HUES6 (cell line): ENCODE results near the gene GPR78.

Experiments
- H3K27ac ChIP-seq: 2 replicates; pipeline ENCODE4 v1.7.0; 2013; ENCODE audit warnings: low read depth, mild to moderate bottlenecking, low read length, inconsistent platforms
- H3K27me3 ChIP-seq: 2 replicates; pipeline ENCODE4 v1.6.1; 2013; ENCODE audit warnings: low read length; ENCODE audit not compliant: control insufficient read depth, insufficient read depth
- H3K36me3 ChIP-seq: 2 replicates; pipeline ENCODE4 v1.6.1; 2013; ENCODE audit warnings: low read length; ENCODE audit not compliant: control insufficient read depth, insufficient read depth
- H3K4me1 ChIP-seq: 2 replicates; pipeline ENCODE4 v1.6.1; 2013; ENCODE audit warnings: low read length; ENCODE audit not compliant: control insufficient read depth, insufficient read depth
- H3K4me3 ChIP-seq: 2 replicates; pipeline ENCODE4 v1.5.1; 2013; ENCODE audit warnings: low read depth, low read length
- H3K9ac ChIP-seq: one replicate; pipeline ENCODE4 v1.6.1; 2013; ENCODE audit warnings: mild to moderate bottlenecking, low read length
- H3K9me3 ChIP-seq: 2 replicates; pipeline ENCODE4 v1.6.1; 2013; ENCODE audit warnings: low read depth, low read length; ENCODE audit not compliant: control insufficient read depth, insufficient read depth

The GPR78 gene

GRCh38 chr4:8580321-8581093 is at the start of gene GPR78:
Gene GPR78, plus strand, starts transcription at chr4:8580392. Its CDS starts 591 bp downstream, at chr4:8580983.
- H3K27ac ChIP-seq: no peak within 1 kb of the TSS
- peaks cover 90% of the 10 kb centered on the region for H3K27me3 ChIP-seq
- H3K9ac ChIP-seq: no peak within 1 kb of the TSS
- H3K9me3 ChIP-seq: no peaks in the 10 kb centered on the region
- H3K4me1 ChIP-seq: peaks cover 21% of the 10 kb centered on the region
- no peaks in the 10 kb centered on the region for H3K36me3 ChIP-seq
- peak within 1 kb of the TSS; percentile 51 for H3K4me3 ChIP-seq

GRCh38 chr4:8532245-8532781 is 47.9 kb upstream of the GPR78 start:
- Histone ChIP-seq H3K4me1 (peaks cover 12% of the 10 kb centered on the region), H3K9ac (no peak overlapping the region)

GRCh38 chr4:8533274-8533865 is 46.8 kb upstream of the GPR78 start:
- no peak overlapping the region for H3K4me3 ChIP-seq
- H3K9ac ChIP-seq: no peak overlapping the region
- peaks cover 12% of the 10 kb centered on the region for H3K4me1 ChIP-seq
- H3K27ac ChIP-seq: 0 out of 2 replicates have a peak overlapping the region, but pooled peaks have one; percentile 41
- H3K9me3 ChIP-seq: peaks cover 18% of the 10 kb centered on the region
- H3K27me3 ChIP-seq: no peaks in the 10 kb centered on the region
- no peaks in the 10 kb centered on the region for H3K36me3 ChIP-seq

More at GRCh38 chr4:8532245-8532781, 47.9 kb upstream of the GPR78 start:
- Histone ChIP-seq H3K36me3 (no peaks in the 10 kb centered on the region), H3K27ac (no peak overlapping the region), H3K9me3 (peaks cover 18% of the 10 kb centered on the region), H3K27me3 (no peaks in the 10 kb centered on the region), H3K4me3 (no peak overlapping the region)

- H3K9me3 ChIP-seq: peaks cover 18% of the 10 kb centered on the region
- no peaks in the 10 kb centered on the region for H3K27me3 ChIP-seq
- no peaks in the 10 kb centered on the region for H3K36me3 ChIP-seq
- H3K9ac ChIP-seq: peak overlapping the region; percentile 32
- H3K27ac ChIP-seq: 0 out of 2 replicates have a peak overlapping the region, but pooled peaks have one; percentile 41
- peak overlapping the region; percentile 0; the same call in 1 of the 2 replicates for H3K4me3 ChIP-seq
- peaks cover 12% of the 10 kb centered on the region for H3K4me1 ChIP-seq
Measured at GRCh38 chr4:8534129-8534528, 46.1 kb upstream of the GPR78 start.

- Histone ChIP-seq H3K4me3 (no peak overlapping the region), H3K27ac (no peak overlapping the region; the same call in 1 of the 2 replicates), H3K9ac (no peak overlapping the region)
Measured at GRCh38 chr4:8534611-8535010, 45.6 kb upstream of the GPR78 start.

GRCh38 chr4:8536467-8536866 is 43.7 kb upstream of the GPR78 start:
- no peak overlapping the region for H3K9ac ChIP-seq
- peaks cover 13% of the 10 kb centered on the region; the same call in 1 of the 2 replicates for H3K9me3 ChIP-seq
- H3K4me1 ChIP-seq: peaks cover 12% of the 10 kb centered on the region
- H3K27me3 ChIP-seq: no peaks in the 10 kb centered on the region
- H3K27ac ChIP-seq: no peak overlapping the region
- H3K36me3 ChIP-seq: no peaks in the 10 kb centered on the region
- no peak overlapping the region for H3K4me3 ChIP-seq

More at GRCh38 chr4:8534611-8535010, 45.6 kb upstream of the GPR78 start:
- Histone ChIP-seq H3K9me3 (peaks cover 16% of the 10 kb centered on the region), H3K4me1 (peaks cover 12% of the 10 kb centered on the region), H3K27me3 (no peaks in the 10 kb centered on the region), H3K36me3 (no peaks in the 10 kb centered on the region)

GRCh38 chr4:8537041-8537461 is 43.1 kb upstream of the GPR78 start:
- Histone ChIP-seq H3K27ac (no peak overlapping the region), H3K36me3 (no peaks in the 10 kb centered on the region), H3K9ac (no peak overlapping the region), H3K4me3 (no peak overlapping the region), H3K27me3 (no peaks in the 10 kb centered on the region), H3K4me1 (peaks cover 12% of the 10 kb centered on the region), H3K9me3 (peaks cover 13% of the 10 kb centered on the region; the same call in 1 of the 2 replicates)

- no peaks in the 10 kb centered on the region for H3K27me3 ChIP-seq
- H3K4me1 ChIP-seq: peaks cover 12% of the 10 kb centered on the region
- no peak overlapping the region for H3K4me3 ChIP-seq
- no peak overlapping the region for H3K27ac ChIP-seq
- peaks cover 8% of the 10 kb centered on the region; the same call in 1 of the 2 replicates for H3K9me3 ChIP-seq
- H3K9ac ChIP-seq: no peak overlapping the region
- H3K36me3 ChIP-seq: no peaks in the 10 kb centered on the region
Measured at GRCh38 chr4:8538076-8538702, 42.0 kb upstream of the GPR78 start.

- no peak overlapping the region for H3K9ac ChIP-seq
- H3K4me3 ChIP-seq: no peak overlapping the region
- H3K27me3 ChIP-seq: no peaks in the 10 kb centered on the region
- H3K27ac ChIP-seq: no peak overlapping the region
- H3K9me3 ChIP-seq: peaks cover 8% of the 10 kb centered on the region; the same call in 1 of the 2 replicates
- H3K4me1 ChIP-seq: peaks cover 8% of the 10 kb centered on the region
- no peaks in the 10 kb centered on the region for H3K36me3 ChIP-seq
Measured at GRCh38 chr4:8538703-8539567, 41.3 kb upstream of the GPR78 start.

GRCh38 chr4:8539661-8540060 is 40.5 kb upstream of the GPR78 start:
- Histone ChIP-seq H3K9me3 (peaks cover 8% of the 10 kb centered on the region; the same call in 1 of the 2 replicates), H3K4me3 (no peak overlapping the region), H3K36me3 (no peaks in the 10 kb centered on the region), H3K4me1 (peaks cover 3% of the 10 kb centered on the region), H3K9ac (no peak overlapping the region), H3K27ac (no peak overlapping the region), H3K27me3 (no peaks in the 10 kb centered on the region)
